ENCODE results near the gene FMNL3. TPM values are rescaled to one million over a fixed set of nuclear protein-coding genes. Genes with fewer than 3 reads are reported as not detected.
"Not testable (repeated sequence)": the region's sequence is repeated elsewhere in the genome, so short reads cannot be mapped to it uniquely, and the experiment has no call there.

Gene FMNL3
- total RNA-seq, 1 experiment from 2014 or later = 3.5 TPM

- Histone ChIP-seq H3K9me3 (ENCODE audit: control insufficient read depth in 1 of 2, insufficient read depth in 1 of 2, low read depth in 1 of 2, low read length in 2 of 2) (no peaks in the 10 kb centered on the region), H3K27ac (ENCODE audit: low read depth, low read length) (no peak overlapping the region), H3K4me3 (replicated peaks in 1 of 2; ENCODE audit: low read depth in 1 of 2, low read length in 2 of 2) (no peak overlapping the region), H3K4me2 (ENCODE audit: low read length) (no peak overlapping the region), H3K9ac (ENCODE audit: low read length) (no peak overlapping the region), H2AFZ (ENCODE audit: low read depth, low read length, poor library complexity, severe bottlenecking) (no peak overlapping the region), H3K36me3 (ENCODE audit: control insufficient read depth in 1 of 2, insufficient read depth in 2 of 2, low read length in 2 of 2) (no peaks in the 10 kb centered on the region), H3K27me3 (ENCODE audit: insufficient read depth, low read length) (peaks cover 26% of the 10 kb centered on the region), H4K20me1 (ENCODE audit: insufficient read depth) (no peaks in the 10 kb centered on the region), H3K9me2 (ENCODE audit: insufficient read depth) (no peaks in the 10 kb centered on the region; the same call in 1 of the 2 replicates), H3K79me2 (ENCODE audit: insufficient read depth, low read length) (no peaks in the 10 kb centered on the region), H3K4me1 (ENCODE audit: control insufficient read depth in 1 of 2, insufficient read depth in 2 of 2, low read length in 2 of 2) (no peaks in the 10 kb centered on the region)
- BruUV-seq (replicated peaks) = no TSS peak
- POLR2A ChIA-PET = interaction anchor here (3.3 kb wide), 1 partner anchor 25 kb away, joined by 11 read pairs; the partner anchor contains the start of gene TMBIM6
- no peak for TF ChIP-seq ATF3 (IDR thresholded peaks at IDR 0.05)
- no peak for TF ChIP-seq CBX3 (IDR thresholded peaks at IDR 0.05; ENCODE audit: low read depth)
- TF ChIP-seq POLR2AphosphoS5 (IDR thresholded peaks at IDR 0.05; ENCODE audit: low read depth, low read length) = no peak
- TF ChIP-seq EGR1 (IDR thresholded peaks at IDR 0.05; ENCODE audit: low read depth) = no peak
- no peak for TF ChIP-seq MAX (IDR thresholded peaks at IDR 0.05)
- TF ChIP-seq, protein P1, sequence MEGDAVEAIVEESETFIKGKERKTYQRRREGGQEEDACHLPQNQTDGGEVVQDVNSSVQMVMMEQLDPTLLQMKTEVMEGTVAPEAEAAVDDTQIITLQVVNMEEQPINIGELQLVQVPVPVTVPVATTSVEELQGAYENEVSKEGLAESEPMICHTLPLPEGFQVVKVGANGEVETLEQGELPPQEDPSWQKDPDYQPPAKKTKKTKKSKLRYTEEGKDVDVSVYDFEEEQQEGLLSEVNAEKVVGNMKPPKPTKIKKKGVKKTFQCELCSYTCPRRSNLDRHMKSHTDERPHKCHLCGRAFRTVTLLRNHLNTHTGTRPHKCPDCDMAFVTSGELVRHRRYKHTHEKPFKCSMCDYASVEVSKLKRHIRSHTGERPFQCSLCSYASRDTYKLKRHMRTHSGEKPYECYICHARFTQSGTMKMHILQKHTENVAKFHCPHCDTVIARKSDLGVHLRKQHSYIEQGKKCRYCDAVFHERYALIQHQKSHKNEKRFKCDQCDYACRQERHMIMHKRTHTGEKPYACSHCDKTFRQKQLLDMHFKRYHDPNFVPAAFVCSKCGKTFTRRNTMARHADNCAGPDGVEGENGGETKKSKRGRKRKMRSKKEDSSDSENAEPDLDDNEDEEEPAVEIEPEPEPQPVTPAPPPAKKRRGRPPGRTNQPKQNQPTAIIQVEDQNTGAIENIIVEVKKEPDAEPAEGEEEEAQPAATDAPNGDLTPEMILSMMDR (IDR thresholded peaks at IDR 0.05 in 2 of 3, conservative IDR thresholded peaks at IDR 0.05 in 1 of 3; ENCODE audit: borderline replicate concordance in 1 of 3, insufficient read depth in 1 of 3, low read depth in 2 of 3, low read length in 2 of 3) = no peak
- no peak for TF ChIP-seq ELF1 (IDR thresholded peaks at IDR 0.05; ENCODE audit: borderline replicate concordance, low read depth)
- DNase-seq (ENCODE audit: low read depth, low spot score) (no peak), ATAC-seq (no peak)
- CTCF ChIA-PET = interaction anchor here (1.5 kb wide), 1 partner anchor 25 kb away, joined by 8 read pairs; the partner anchor contains the start of gene TMBIM6
- intact Hi-C loops (cut with micrococcal nuclease) = no loop called here
- RAD21 ChIA-PET (ENCODE audit: low non-redundant PET in 1 of 2, low total read pairs in 2 of 2, uncharacterized antibody in 2 of 2, unreplicated experiment in 2 of 2) = no interaction called here
Measured at GRCh38 chr12:49716553-49716952, 9.3 kb upstream of the FMNL3 start.

DNA sequence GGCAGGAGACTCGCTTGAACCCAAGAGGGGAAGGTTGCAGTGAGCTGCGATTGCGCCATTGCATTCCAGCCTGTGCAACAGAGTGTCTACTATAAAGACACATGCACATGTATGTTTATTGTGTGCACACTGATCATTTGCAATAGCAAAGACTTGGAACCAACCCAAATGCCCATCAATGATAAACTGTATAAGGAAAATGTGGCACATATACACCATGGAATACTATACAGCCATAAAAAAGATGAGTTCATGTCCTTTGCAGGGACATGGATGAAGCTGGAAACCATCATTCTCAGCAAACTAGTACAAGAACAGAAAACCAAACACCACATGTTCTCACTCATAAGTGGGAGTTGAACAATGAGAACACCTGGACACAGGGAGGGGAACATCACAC is 6.7 kb upstream of the FMNL3 start:
- H3K27ac ChIP-seq (ENCODE audit: low read depth, low read length); H3K9me3 ChIP-seq (ENCODE audit: control insufficient read depth in 1 of 2, insufficient read depth in 1 of 2, low read depth in 1 of 2, low read length in 2 of 2); H3K36me3 ChIP-seq (ENCODE audit: control insufficient read depth in 1 of 2, insufficient read depth in 2 of 2, low read length in 2 of 2); POLR2A ChIA-PET; H3K4me2 ChIP-seq (ENCODE audit: low read length); intact Hi-C loops (cut with micrococcal nuclease); H3K4me1 ChIP-seq (ENCODE audit: control insufficient read depth in 1 of 2, insufficient read depth in 2 of 2, low read length in 2 of 2); H2AFZ ChIP-seq (ENCODE audit: low read depth, low read length, poor library complexity, severe bottlenecking); H4K20me1 ChIP-seq (ENCODE audit: insufficient read depth); H3K4me3 ChIP-seq (replicated peaks in 1 of 2; ENCODE audit: low read depth in 1 of 2, low read length in 2 of 2); H3K79me2 ChIP-seq (ENCODE audit: insufficient read depth, low read length); ATAC-seq; RAD21 ChIA-PET (ENCODE audit: low non-redundant PET in 1 of 2, low total read pairs in 2 of 2, uncharacterized antibody in 2 of 2, unreplicated experiment in 2 of 2); H3K9me2 ChIP-seq (ENCODE audit: insufficient read depth); BruUV-seq (replicated peaks); H3K9ac ChIP-seq (ENCODE audit: low read length); DNase-seq (ENCODE audit: low read depth, low spot score); CTCF ChIA-PET: not testable (repeated sequence)
- peaks cover 48% of the 10 kb centered on the region for H3K27me3 ChIP-seq (ENCODE audit: insufficient read depth, low read length)
